GM08714 (cell line): ENCODE data around the gene EHD4.

Experiments
- H3K4me3 ChIP-seq: fragments of 200-500 bp; sonication (Bioruptor generic); 2 replicates; pipeline ENCODE4 v1.5.1; 2014; ENCODE audit warnings: mild to moderate bottlenecking, low read length, inconsistent platforms
- ZNF274 ChIP-seq: IDR thresholded peaks from 2 replicates; pipeline ENCODE4 v1.6.1; 2012; ENCODE audit warnings: mild to moderate bottlenecking, low read depth, low read length

Gene EHD4

GRCh38 chr15:41972253-41973242 lies at the start of gene EHD4:
Gene EHD4, minus strand, starts transcription at chr15:41972557. Its CDS starts 63 bp downstream, at chr15:41972494.
- TF ChIP-seq ZNF274, result no peak
- H3K4me3 ChIP-seq, result peak within 1 kb of the TSS; percentile 94

GRCh38 chr15:42021593-42021992 lies 49.2 kb upstream of the EHD4 start:
- TF ChIP-seq ZNF274, result no peak
- H3K4me3 ChIP-seq, result no peak overlapping the region

- no peak within 1 kb of the TSS for H3K4me3 ChIP-seq
- no peak for TF ChIP-seq ZNF274
Observed at GRCh38 chr15:42020713-42021273, 48.4 kb upstream of the EHD4 start, which contains the start of gene PLA2G4E. Gene PLA2G4E, minus strand, starts transcription at chr15:42021042. Its CDS starts 12 bp downstream, at chr15:42021030.

- no peak overlapping the region for H3K4me3 ChIP-seq
- no peak for TF ChIP-seq ZNF274
Observed at GRCh38 chr15:42018306-42019224, 46.2 kb upstream of the EHD4 start.

- H3K4me3 ChIP-seq, result no peak overlapping the region
- no peak for TF ChIP-seq ZNF274
Observed at GRCh38 chr15:42016971-42017370, 44.6 kb upstream of the EHD4 start.

- no peak overlapping the region for H3K4me3 ChIP-seq
- no peak for TF ChIP-seq ZNF274
Observed at GRCh38 chr15:42014406-42014805, 42.0 kb upstream of the EHD4 start.

GRCh38 chr15:42012928-42013482 lies 40.6 kb upstream of the EHD4 start:
- no peak overlapping the region for H3K4me3 ChIP-seq
- TF ChIP-seq ZNF274, result no peak

- no peak for TF ChIP-seq ZNF274
- no peak overlapping the region for H3K4me3 ChIP-seq
Observed at GRCh38 chr15:42012241-42012640, 39.9 kb upstream of the EHD4 start.

- TF ChIP-seq ZNF274, result no peak
- no peak overlapping the region for H3K4me3 ChIP-seq
Observed at GRCh38 chr15:42011074-42011473, 38.7 kb upstream of the EHD4 start.

GRCh38 chr15:42010434-42010833 lies 38.1 kb upstream of the EHD4 start:
- TF ChIP-seq ZNF274, result no peak
- H3K4me3 ChIP-seq, result no peak overlapping the region

- H3K4me3 ChIP-seq, result no peak overlapping the region
- no peak for TF ChIP-seq ZNF274
Observed at GRCh38 chr15:42009474-42009873, 37.1 kb upstream of the EHD4 start.

- no peak overlapping the region for H3K4me3 ChIP-seq
- TF ChIP-seq ZNF274, result no peak
Observed at GRCh38 chr15:42009022-42009421, 36.7 kb upstream of the EHD4 start.

GRCh38 chr15:42007386-42007785 lies 35.0 kb upstream of the EHD4 start:
- TF ChIP-seq ZNF274, result no peak
- H3K4me3 ChIP-seq, result no peak overlapping the region

GRCh38 chr15:42002333-42002732 lies 30.0 kb upstream of the EHD4 start:
- no peak for TF ChIP-seq ZNF274
- H3K4me3 ChIP-seq, result no peak overlapping the region

GRCh38 chr15:42001236-42001635 lies 28.9 kb upstream of the EHD4 start:
- no peak overlapping the region for H3K4me3 ChIP-seq
- TF ChIP-seq ZNF274, result no peak
